NB4 (cell line): ENCODE data around the gene MIAT.
A peak's percentile ranks its signal among the peaks of the same experiment; 100 is the strongest.

Experiments
- DNase-seq: peaks from one replicate; pipeline ENCODE4 v3.0.0; 2010; ENCODE audit warnings: low read depth
- H3K4me3 ChIP-seq: one replicate; pipeline ENCODE4 v1.5.1; 2011; ENCODE audit warnings: mild to moderate bottlenecking, low read depth, low read length, moderate library complexity
- CTCF ChIP-seq: IDR thresholded peaks from one replicate; pipeline ENCODE4 v1.5.1; 2012; ENCODE audit warnings: low read depth, low read length
- MAX ChIP-seq: IDR thresholded peaks from 2 replicates; pipeline ENCODE4 v1.6.1; 2011; ENCODE audit warnings: low read depth, low read length
- MYC ChIP-seq: IDR thresholded peaks from 2 replicates; pipeline ENCODE4 v1.6.1; 2011; ENCODE audit warnings: low read depth, low read length
- POLR2A ChIP-seq: IDR thresholded peaks from 2 replicates; pipeline ENCODE4 v1.6.1; 2011; ENCODE audit warnings: mild to moderate bottlenecking; ENCODE audit not compliant: insufficient read length; ENCODE audit errors: extremely low read depth

The MIAT gene

GRCh38 chr22:26658671-26659478, 1.5 kb downstream of the MIAT start:
- DNase-seq = peak; percentile 84
- peak overlapping the region; percentile 30 for H3K4me3 ChIP-seq
- peak; percentile 90 for TF ChIP-seq MYC
- TF ChIP-seq MAX = peak; percentile 97
- no peak for TF ChIP-seq CTCF

GRCh38 chr22:26660356-26660755, 3.0 kb downstream of the MIAT start:
- no peak for TF ChIP-seq POLR2A
- no peak for TF ChIP-seq MAX
- no peak for TF ChIP-seq CTCF
- TF ChIP-seq MYC = no peak
- no peak for DNase-seq
- H3K4me3 ChIP-seq = no peak overlapping the region

- no peak overlapping the region for H3K4me3 ChIP-seq
- no peak for DNase-seq
- TF ChIP-seq MYC = no peak
- no peak for TF ChIP-seq MAX
- TF ChIP-seq POLR2A = no peak
- TF ChIP-seq CTCF = no peak
These were observed 3.7 kb downstream of the MIAT start for GRCh38 chr22:26660961-26661578.

GRCh38 chr22:26662160-26662559, 4.8 kb downstream of the MIAT start:
- TF ChIP-seq MYC = no peak
- no peak overlapping the region for H3K4me3 ChIP-seq
- no peak for DNase-seq

GRCh38 chr22:26663374-26663923, 6.1 kb downstream of the MIAT start:
- no peak overlapping the region for H3K4me3 ChIP-seq
- DNase-seq = no peak
- no peak for TF ChIP-seq MAX
- no peak for TF ChIP-seq POLR2A
- no peak for TF ChIP-seq MYC
- no peak for TF ChIP-seq CTCF

GRCh38 chr22:26665813-26666231, 8.4 kb downstream of the MIAT start:
- TF ChIP-seq MYC (no peak), MAX (no peak), CTCF (no peak), POLR2A (no peak)
- DNase-seq = no peak
- no peak overlapping the region for H3K4me3 ChIP-seq
